ENCODE data around the gene C22orf39. TPM values are rescaled to one million over a fixed set of nuclear protein-coding genes. Genes with fewer than 3 reads are reported as not detected.

The C22orf39 gene
- total RNA-seq, 2 donors from 2014 or later, result 27.4 to 31.5 TPM

DNA sequence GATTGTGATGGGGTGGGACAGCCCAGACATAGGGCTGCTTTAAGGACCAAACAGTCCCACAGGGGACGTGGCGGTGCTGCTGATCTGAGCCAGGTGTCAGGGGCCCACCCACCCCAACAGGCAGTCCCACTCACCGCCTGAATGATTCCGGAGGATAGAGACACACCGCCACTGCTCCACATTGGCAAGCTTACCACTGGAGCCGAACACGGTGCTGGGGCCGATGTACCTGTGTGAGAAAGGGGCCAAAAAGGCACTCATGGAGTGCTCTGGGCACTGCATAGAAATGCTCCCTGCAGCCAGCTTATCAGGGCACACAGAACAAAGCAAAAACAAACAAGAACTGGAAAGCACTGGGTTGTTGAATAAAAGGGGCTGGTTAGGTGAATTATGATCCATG lies 41.9 kb downstream of the C22orf39 start:
- Mint-ChIP-seq H3K4me3 (no peak overlapping the region), H3K4me1 (no peaks in the 10 kb centered on the region), H3K27ac (no peak overlapping the region), H3K36me3 (ENCODE audit: low read depth) (peaks cover 64% of the 10 kb centered on the region), H3K9me3 (no peaks in the 10 kb centered on the region), H3K27me3 (ENCODE audit: insufficient read depth) (no peaks in the 10 kb centered on the region)
- no peak for DNase-seq
- no peaks in the 10 kb centered on the region for H3K9me3 ChIP-seq (ENCODE audit: control insufficient read depth, low read length)
- no peak overlapping the region for H3K27ac ChIP-seq (ENCODE audit: low read depth, low read length)
- 97 to 100% methylated on average over 5 to 8 of the region's 8 CpGs for WGBS, 2 experiments (ENCODE audit: insufficient coverage in 1 of 2, insufficient read length in 1 of 2)
- no peak overlapping the region for H3K4me3 ChIP-seq (ENCODE audit: low read length)
- TF ChIP-seq CTCF (conservative IDR thresholded peaks at IDR 0.05), result no peak
- H3K4me1 ChIP-seq (ENCODE audit: control insufficient read depth, insufficient read depth, low read length), result no peaks in the 10 kb centered on the region
- H3K9ac ChIP-seq (ENCODE audit: extremely low read depth, low read length, poor library complexity, severe bottlenecking), result no peak overlapping the region
- H3K36me3 ChIP-seq (ENCODE audit: control insufficient read depth, insufficient read depth, low read length), result peaks cover 84% of the 10 kb centered on the region
- no peaks in the 10 kb centered on the region for H3K27me3 ChIP-seq (ENCODE audit: control insufficient read depth, insufficient read depth, low read length, poor library complexity, severe bottlenecking)

DNA sequence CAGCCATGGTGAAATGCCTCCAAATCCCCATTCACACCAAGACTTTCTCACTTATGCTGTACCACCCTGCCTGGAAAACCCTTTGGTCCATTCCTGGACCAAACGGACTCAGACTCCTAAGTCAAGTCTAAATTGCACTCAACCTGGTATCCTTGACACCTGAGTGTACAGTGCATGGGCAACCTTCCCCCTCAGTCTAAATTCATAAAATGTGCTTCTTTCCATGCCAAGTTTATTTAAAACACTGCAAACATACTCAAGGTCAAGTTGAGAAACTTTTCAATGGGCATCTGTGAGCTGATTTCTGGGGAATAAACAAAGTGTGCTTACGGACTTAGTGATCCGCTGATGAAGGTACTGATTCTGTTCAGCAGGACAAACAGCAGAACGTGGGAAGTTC lies 42.4 kb downstream of the C22orf39 start:
- Histone ChIP-seq H3K9me3 (ENCODE audit: control insufficient read depth, low read length) (no peaks in the 10 kb centered on the region), H3K36me3 (ENCODE audit: control insufficient read depth, insufficient read depth, low read length) (peaks cover 86% of the 10 kb centered on the region), H3K27me3 (ENCODE audit: control insufficient read depth, insufficient read depth, low read length, poor library complexity, severe bottlenecking) (no peaks in the 10 kb centered on the region), H3K27ac (ENCODE audit: low read depth, low read length) (no peak overlapping the region), H3K4me3 (ENCODE audit: low read length) (no peak overlapping the region), H3K4me1 (ENCODE audit: control insufficient read depth, insufficient read depth, low read length) (no peaks in the 10 kb centered on the region), H3K9ac (ENCODE audit: extremely low read depth, low read length, poor library complexity, severe bottlenecking) (no peak overlapping the region)
- DNase-seq, result no peak
- WGBS, 2 experiments (ENCODE audit: insufficient coverage in 1 of 2, insufficient read length in 1 of 2), result 83 to 95% methylated on average over 1 to 4 of the region's 4 CpGs
- H3K4me1 Mint-ChIP-seq, result no peaks in the 10 kb centered on the region
- H3K9me3 Mint-ChIP-seq, result no peaks in the 10 kb centered on the region
- H3K36me3 Mint-ChIP-seq (ENCODE audit: low read depth), result peaks cover 64% of the 10 kb centered on the region
- no peaks in the 10 kb centered on the region for H3K27me3 Mint-ChIP-seq (ENCODE audit: insufficient read depth)
- no peak for TF ChIP-seq CTCF (conservative IDR thresholded peaks at IDR 0.05)
- no peak overlapping the region for H3K4me3 Mint-ChIP-seq
- H3K27ac Mint-ChIP-seq, result no peak overlapping the region

- H3K4me3 Mint-ChIP-seq, result no peak overlapping the region
- no peaks in the 10 kb centered on the region for H3K4me1 Mint-ChIP-seq
- TF ChIP-seq CTCF (conservative IDR thresholded peaks at IDR 0.05), result no peak
- H3K4me1 ChIP-seq (ENCODE audit: control insufficient read depth, insufficient read depth, low read length), result no peaks in the 10 kb centered on the region
- peaks cover 62% of the 10 kb centered on the region for H3K36me3 Mint-ChIP-seq (ENCODE audit: low read depth)
- no peaks in the 10 kb centered on the region for H3K9me3 Mint-ChIP-seq
- 96% methylated on average over 3 of the region's 3 CpGs for WGBS, 2 experiments (ENCODE audit: insufficient coverage in 1 of 2, insufficient read length in 1 of 2)
- no peaks in the 10 kb centered on the region for H3K9me3 ChIP-seq (ENCODE audit: control insufficient read depth, low read length)
- no peak for DNase-seq
- no peak overlapping the region for H3K27ac ChIP-seq (ENCODE audit: low read depth, low read length)
- peaks cover 86% of the 10 kb centered on the region for H3K36me3 ChIP-seq (ENCODE audit: control insufficient read depth, insufficient read depth, low read length)
- H3K4me3 ChIP-seq (ENCODE audit: low read length), result no peak overlapping the region
- no peak overlapping the region for H3K27ac Mint-ChIP-seq
- no peaks in the 10 kb centered on the region for H3K27me3 ChIP-seq (ENCODE audit: control insufficient read depth, insufficient read depth, low read length, poor library complexity, severe bottlenecking)
- no peaks in the 10 kb centered on the region for H3K27me3 Mint-ChIP-seq (ENCODE audit: insufficient read depth)
- no peak overlapping the region for H3K9ac ChIP-seq (ENCODE audit: extremely low read depth, low read length, poor library complexity, severe bottlenecking)
Measured at GRCh38 chr22:19404676-19405075, 42.8 kb downstream of the C22orf39 start.
